Measurements from ENCODE around the gene CSKMT.

CSKMT gene

GRCh38 chr11:62667460-62667859 lies 2.3 kb downstream of the CSKMT start:
- Histone ChIP-seq H2AFZ (ENCODE audit: low read depth, low read length, severe bottlenecking) (no peak overlapping the region), H3K27ac (ENCODE audit: low read depth, low read length) (peak overlapping the region; percentile 92), H3K27me3 (ENCODE audit: low read length) (no peaks in the 10 kb centered on the region), H3K9me2 (replicated peaks; ENCODE audit: insufficient read depth, low read length) (no peaks in the 10 kb centered on the region), H3F3A (ENCODE audit: insufficient read depth) (peaks cover 52% of the 10 kb centered on the region), H3K36me3 (ENCODE audit: low read length) (peaks cover 15% of the 10 kb centered on the region), H3K79me2 (ENCODE audit: insufficient read depth, low read length) (peaks cover 59% of the 10 kb centered on the region), H3K9ac (ENCODE audit: low read length) (peak overlapping the region; percentile 95), H3K4me2 (ENCODE audit: low read depth, low read length, poor library complexity, severe bottlenecking) (peak overlapping the region; percentile 93), H4K20me1 (ENCODE audit: low read depth, low read length) (no peaks in the 10 kb centered on the region), H3K4me3 (ENCODE audit: insufficient read depth, low read length, poor library complexity, severe bottlenecking) (peak overlapping the region; percentile 89), H3K9me3 (ENCODE audit: insufficient read depth, low read length) (no peaks in the 10 kb centered on the region)
- TF ChIP-seq EZH2phosphoT487 (conservative IDR thresholded peaks at IDR 0.05; ENCODE audit: low read length) = no peak
- TF ChIP-seq, protein P1, sequence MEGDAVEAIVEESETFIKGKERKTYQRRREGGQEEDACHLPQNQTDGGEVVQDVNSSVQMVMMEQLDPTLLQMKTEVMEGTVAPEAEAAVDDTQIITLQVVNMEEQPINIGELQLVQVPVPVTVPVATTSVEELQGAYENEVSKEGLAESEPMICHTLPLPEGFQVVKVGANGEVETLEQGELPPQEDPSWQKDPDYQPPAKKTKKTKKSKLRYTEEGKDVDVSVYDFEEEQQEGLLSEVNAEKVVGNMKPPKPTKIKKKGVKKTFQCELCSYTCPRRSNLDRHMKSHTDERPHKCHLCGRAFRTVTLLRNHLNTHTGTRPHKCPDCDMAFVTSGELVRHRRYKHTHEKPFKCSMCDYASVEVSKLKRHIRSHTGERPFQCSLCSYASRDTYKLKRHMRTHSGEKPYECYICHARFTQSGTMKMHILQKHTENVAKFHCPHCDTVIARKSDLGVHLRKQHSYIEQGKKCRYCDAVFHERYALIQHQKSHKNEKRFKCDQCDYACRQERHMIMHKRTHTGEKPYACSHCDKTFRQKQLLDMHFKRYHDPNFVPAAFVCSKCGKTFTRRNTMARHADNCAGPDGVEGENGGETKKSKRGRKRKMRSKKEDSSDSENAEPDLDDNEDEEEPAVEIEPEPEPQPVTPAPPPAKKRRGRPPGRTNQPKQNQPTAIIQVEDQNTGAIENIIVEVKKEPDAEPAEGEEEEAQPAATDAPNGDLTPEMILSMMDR (IDR thresholded peaks at IDR 0.05; ENCODE audit: insufficient read depth, low read length, poor library complexity, severe bottlenecking) = no peak

GRCh38 chr11:62669420-62670161 lies 4.5 kb downstream of the CSKMT start:
- Histone ChIP-seq H3F3A (ENCODE audit: insufficient read depth) (peaks cover 63% of the 10 kb centered on the region), H3K4me2 (ENCODE audit: low read depth, low read length, poor library complexity, severe bottlenecking) (peak overlapping the region; percentile 91), H2AFZ (ENCODE audit: low read depth, low read length, severe bottlenecking) (no peak overlapping the region), H3K9me2 (replicated peaks; ENCODE audit: insufficient read depth, low read length) (no peaks in the 10 kb centered on the region), H3K4me3 (ENCODE audit: insufficient read depth, low read length, poor library complexity, severe bottlenecking) (no peak overlapping the region), H3K27me3 (ENCODE audit: low read length) (no peaks in the 10 kb centered on the region), H3K79me2 (ENCODE audit: insufficient read depth, low read length) (peaks cover 61% of the 10 kb centered on the region), H3K36me3 (ENCODE audit: low read length) (peaks cover 8% of the 10 kb centered on the region; the same call in 1 of the 2 replicates), H4K20me1 (ENCODE audit: low read depth, low read length) (no peaks in the 10 kb centered on the region), H3K9me3 (ENCODE audit: insufficient read depth, low read length) (no peaks in the 10 kb centered on the region), H3K27ac (ENCODE audit: low read depth, low read length) (peak overlapping the region; percentile 41), H3K9ac (ENCODE audit: low read length) (0 out of 2 replicates have a peak overlapping the region, but pooled peaks have one; percentile 81)
- TF ChIP-seq, protein P1 (IDR thresholded peaks at IDR 0.05; ENCODE audit: insufficient read depth, low read length, poor library complexity, severe bottlenecking) = no peak
- no peak for TF ChIP-seq EZH2phosphoT487 (conservative IDR thresholded peaks at IDR 0.05; ENCODE audit: low read length)

GRCh38 chr11:62671236-62671607 lies 6.1 kb downstream of the CSKMT start:
- no peaks in the 10 kb centered on the region for H3K27me3 ChIP-seq (ENCODE audit: low read length)
- H3K4me2 ChIP-seq (ENCODE audit: low read depth, low read length, poor library complexity, severe bottlenecking) = peak overlapping the region; percentile 91
- H3K9ac ChIP-seq (ENCODE audit: low read length) = peak overlapping the region; percentile 81
- no peaks in the 10 kb centered on the region for H3K9me3 ChIP-seq (ENCODE audit: insufficient read depth, low read length)
- H3K27ac ChIP-seq (ENCODE audit: low read depth, low read length) = peak overlapping the region; percentile 79
- H2AFZ ChIP-seq (ENCODE audit: low read depth, low read length, severe bottlenecking) = peak overlapping the region; percentile 68
- H3K4me3 ChIP-seq (ENCODE audit: insufficient read depth, low read length, poor library complexity, severe bottlenecking) = peak overlapping the region; percentile 69
- H3F3A ChIP-seq (ENCODE audit: insufficient read depth) = peaks cover 55% of the 10 kb centered on the region
- TF ChIP-seq EZH2phosphoT487 (conservative IDR thresholded peaks at IDR 0.05; ENCODE audit: low read length) = no peak
- TF ChIP-seq, protein P1 (IDR thresholded peaks at IDR 0.05; ENCODE audit: insufficient read depth, low read length, poor library complexity, severe bottlenecking) = no peak
- peaks cover 3% of the 10 kb centered on the region; the same call in 1 of the 2 replicates for H3K36me3 ChIP-seq (ENCODE audit: low read length)
- no peaks in the 10 kb centered on the region for H4K20me1 ChIP-seq (ENCODE audit: low read depth, low read length)
- H3K79me2 ChIP-seq (ENCODE audit: insufficient read depth, low read length) = peaks cover 48% of the 10 kb centered on the region
- no peaks in the 10 kb centered on the region for H3K9me2 ChIP-seq (replicated peaks; ENCODE audit: insufficient read depth, low read length)

All from SU-DHL-6 (cell line).